K562 (cell line): ENCODE data around the gene AFF3. TPM values are rescaled to one million over a fixed set of nuclear protein-coding genes. Genes with fewer than 3 reads are reported as not detected.

ENCODE experiments used
- ATAC-seq: fragments of 200-7000 bp; cut with Tn5 transposase; 3 replicates; pipeline ENCODE4 v1.9.1; 2020; ENCODE audit warnings: moderate library complexity
- BruUV-seq: library from RNA; stranded (reverse); fragments of 400-500 nt; replicated peaks from 2 replicates; lab custom pipeline; 2021; lab: Mats Ljungman, UMichigan
- CTCF ChIA-PET: fragments of 300-600 bp; formaldehyde crosslinking; extraction: SDS; loops from one replicate; lab custom pipeline; 2021; ENCODE audit warnings: low intra/inter-chr PET ratio; lab: Yijun Ruan, JAX
- POLR2A ChIA-PET: fragments of 300-600, 350-650 bp; sonication (Branson Sonifier 250); formaldehyde crosslinking; extraction: SDS; loops from one replicate; lab custom pipeline; 2021; ENCODE audit warnings: antibody characterized with exemption, inconsistent platforms; lab: Yijun Ruan, JAX
- DNase-seq, 4 experiments: peaks; one replicate each; pipeline versions ENCODE4 v3.0.0 to v3.0.0-alpha.2; 2011 to 2018; ENCODE audit warnings: low spot score in 3 of 4, mixed read lengths in 3 of 4; ENCODE audit errors: extremely low read depth in 1 of 4
- FAIRE-seq: peaks from 2 replicates; lab custom pipeline; 2011; peaks lifted over from hg19 to GRCh38; lab: Jason Lieb, UNC
- H2AFZ ChIP-seq: 2 replicates; pipeline ENCODE4 v1.6.0; 2011; ENCODE audit warnings: low read depth, low read length, control low read depth, inconsistent platforms
- H3K27ac ChIP-seq: fragments of 200-600 bp; 3 replicates; pipeline ENCODE4 v1.8.0; 2011; ENCODE audit warnings: low read depth, mild to moderate bottlenecking, control low read depth, inconsistent platforms, low read length, moderate library complexity, mixed read lengths; ENCODE audit errors: extremely low read depth
- H3K27me3 ChIP-seq, 2 experiments: fragments of 300-600 bp in 1 of 2; 2 replicates in 1 of 2; 3 replicates in 1 of 2; pipeline versions ENCODE4 v1.6.0 to v1.8.0; 2011; ENCODE audit warnings: inconsistent platforms in 2 of 2, low read length in 2 of 2, mild to moderate bottlenecking in 1 of 2, mixed read lengths in 1 of 2, moderate library complexity in 1 of 2; ENCODE audit not compliant: control insufficient read depth in 2 of 2, insufficient read depth in 2 of 2
- H3K36me3 ChIP-seq: fragments of 300-600 bp; 3 replicates; pipeline ENCODE4 v1.8.0; 2011; ENCODE audit warnings: mild to moderate bottlenecking, low read length, inconsistent platforms; ENCODE audit not compliant: control insufficient read depth, insufficient read depth
- H3K4me1 ChIP-seq, 2 experiments: fragments of 200-600 bp in 1 of 2; replicated peaks in 1 of 2; 2 replicates in 1 of 2; 3 replicates in 1 of 2; pipeline versions ENCODE4 v1.5.1 to v1.8.0; 2011; ENCODE audit warnings: inconsistent platforms in 2 of 2, low read length in 2 of 2, mild to moderate bottlenecking in 1 of 2, mixed read lengths in 1 of 2, moderate library complexity in 1 of 2; ENCODE audit not compliant: control insufficient read depth in 2 of 2, insufficient read depth in 2 of 2
- H3K4me2 ChIP-seq: 2 replicates; pipeline ENCODE4 v1.6.1; 2011; ENCODE audit warnings: low read length, control low read depth, inconsistent platforms, mixed read lengths; ENCODE audit not compliant: insufficient read depth
- H3K4me3 ChIP-seq: fragments of 200-600 bp; sonication (generic), shearing (Covaris generic); 2 replicates; pipeline ENCODE4 v1.5.1; 2016; ENCODE audit warnings: control low read depth, inconsistent platforms
- H3K79me2 ChIP-seq: fragments of 200-600 bp; 3 replicates; pipeline ENCODE4 v1.8.0; 2011; ENCODE audit warnings: low read length, inconsistent platforms; ENCODE audit not compliant: control insufficient read depth, insufficient read depth
- H3K9ac ChIP-seq, 2 experiments: 2 replicates each; pipeline versions ENCODE4 v1.6.0 to v1.6.1; 2011; ENCODE audit warnings: low read depth in 2 of 2, low read length in 2 of 2, control low read depth in 1 of 2, inconsistent platforms in 1 of 2, mild to moderate bottlenecking in 1 of 2, mixed read lengths in 1 of 2; ENCODE audit not compliant: insufficient read depth in 1 of 2
- H3K9me1 ChIP-seq: one replicate; pipeline ENCODE4 v1.6.0; 2011; ENCODE audit warnings: inconsistent platforms, mild to moderate bottlenecking, low read length, moderate library complexity; ENCODE audit not compliant: control insufficient read depth, insufficient read depth
- H3K9me3 ChIP-seq: replicated peaks from 2 replicates; pipeline ENCODE4 v1.5.1; 2011; ENCODE audit warnings: low read depth, low read length, inconsistent platforms; ENCODE audit not compliant: control insufficient read depth, insufficient read depth
- H4K20me1 ChIP-seq: replicated peaks from 2 replicates; pipeline ENCODE4 v1.6.1; 2011; ENCODE audit warnings: low read length, inconsistent platforms, mixed read lengths; ENCODE audit not compliant: control insufficient read depth, insufficient read depth
- MNT ChIP-seq, 2 experiments: fragments of 450-650 bp; conservative IDR thresholded peaks; 2 replicates each; pipeline ENCODE4 v1.6.1; 2017; ENCODE audit warnings: mild to moderate bottlenecking in 2 of 2, moderate library complexity in 2 of 2
- RBM22 ChIP-seq: fragments of 200-400 bp; formaldehyde crosslinking; IDR thresholded peaks from 2 replicates; pipeline ENCODE4 v1.6.1; 2018; ENCODE audit warnings: low read length, low read depth; ENCODE audit not compliant: poor library complexity, severe bottlenecking
- REST ChIP-seq, 2 experiments: fragments of 450-650 bp; formaldehyde crosslinking in 1 of 2; IDR thresholded peaks; 2 replicates each; pipeline versions ENCODE4 v1.4.0 to v1.6.1; 2014 to 2020; ENCODE audit warnings: mild to moderate bottlenecking in 2 of 2, borderline replicate concordance in 1 of 2, low read depth in 1 of 2
- WGBS: fragments of 100-300 bp; shearing (Covaris generic); methylation state at CpG from one replicate; pipeline ENCODE4 v1.1.6; 2016; ENCODE audit warnings: low coverage, mixed read lengths; ENCODE audit not compliant: insufficient coverage; ENCODE audit errors: missing lambda C conversion rate; 5-methylcytosine and 5-hydroxymethylcytosine counted together
- in situ Hi-C: fragments of 300-500 bp; cut with MboI; formaldehyde crosslinking; loops from 4 replicates; pipeline ENCODE4 v1.15.0; 2018; ENCODE audit warnings: inconsistent platforms, mixed read lengths
- intact Hi-C: fragments of 100-400 bp; cut with micrococcal nuclease; formaldehyde crosslinking; loops from 2 replicates; pipeline ENCODE4 v1.14.2; 2022
- polyA plus RNA-seq, 8 experiments: library from polyadenylated mRNA; depleted of rRNA in 4 of 8; stranded (reverse) in 5 of 8; unstranded in 3 of 8; fragments of >200 nt; fragmentation: Nextera tagmentation in 2 of 8; fragmentation: Illumina TruSeq in 1 of 8; extraction: Ambion mirVana in 2 of 8; extraction: Trizol in 1 of 8; gene quantifications; 2 replicates each; pipeline versions ENCODE4 v1.2.1 to v1.2.3, GENCODE V29; 2011 to 2014; ENCODE audit warnings: inconsistent platforms in 1 of 8, missing spikeins in 1 of 8
- total RNA-seq, 7 experiments: library from RNA; depleted of rRNA in 6 of 7; stranded (reverse); fragments of >200 nt in 6 of 7; fragmentation: Illumina TruSeq in 2 of 7; extraction: Trizol in 2 of 7; gene quantifications; 2 replicates each; pipeline versions ENCODE4 v1.2.1 to v1.2.3, GENCODE V29; 2011 to 2021; ENCODE audit warnings: low replicate concordance in 1 of 7
- TF ChIP-seq, protein P1 (sequence below): fragments of 250-450 bp; sonication (Bioruptor Pico); IDR thresholded peaks from 2 replicates; pipeline ENCODE4 v1.4.0; 2020; ENCODE audit warnings: mild to moderate bottlenecking, moderate library complexity

Gene AFF3
- total and polyA plus RNA-seq, 9 of the 15 experiments (the other 6 are each of a cell fraction or from before 2014, with no cell fraction given), result 0.02 to 0.11 TPM; not detected in 7

- Histone ChIP-seq H3K27me3 (peaks cover 14 to 33% of the 10 kb centered on the region in 2 experiments; a peak in 4 of 5 replicates), H3K9ac (no peak overlapping the region), H3K27ac (no peak overlapping the region), H3K9me1 (no peaks in the 10 kb centered on the region), H3K4me3 (no peak overlapping the region), H3K4me2 (no peak overlapping the region), H3K79me2 (no peaks in the 10 kb centered on the region), H3K4me1 (no peaks in the 10 kb centered on the region), H3K9me3 (no peaks in the 10 kb centered on the region), H2AFZ (no peak overlapping the region), H4K20me1 (no peaks in the 10 kb centered on the region), H3K36me3 (no peaks in the 10 kb centered on the region)
- FAIRE-seq, result no peak
- in situ Hi-C loops, result no loop called here
- no peak for ATAC-seq
- intact Hi-C loops, result no loop called here
- TF ChIP-seq REST (IDR thresholded peaks at IDR 0.05; ENCODE audit: borderline replicate concordance) (peak; percentile 20; the same call in 1 of the 2 replicates), REST (CRISPR knock-in tag; IDR thresholded peaks at IDR 0.05; ENCODE audit: low read depth) (no peak), MNT (conservative IDR thresholded peaks at IDR 0.05) (no peak), RBM22 (no peak)
- TF ChIP-seq, protein P1, sequence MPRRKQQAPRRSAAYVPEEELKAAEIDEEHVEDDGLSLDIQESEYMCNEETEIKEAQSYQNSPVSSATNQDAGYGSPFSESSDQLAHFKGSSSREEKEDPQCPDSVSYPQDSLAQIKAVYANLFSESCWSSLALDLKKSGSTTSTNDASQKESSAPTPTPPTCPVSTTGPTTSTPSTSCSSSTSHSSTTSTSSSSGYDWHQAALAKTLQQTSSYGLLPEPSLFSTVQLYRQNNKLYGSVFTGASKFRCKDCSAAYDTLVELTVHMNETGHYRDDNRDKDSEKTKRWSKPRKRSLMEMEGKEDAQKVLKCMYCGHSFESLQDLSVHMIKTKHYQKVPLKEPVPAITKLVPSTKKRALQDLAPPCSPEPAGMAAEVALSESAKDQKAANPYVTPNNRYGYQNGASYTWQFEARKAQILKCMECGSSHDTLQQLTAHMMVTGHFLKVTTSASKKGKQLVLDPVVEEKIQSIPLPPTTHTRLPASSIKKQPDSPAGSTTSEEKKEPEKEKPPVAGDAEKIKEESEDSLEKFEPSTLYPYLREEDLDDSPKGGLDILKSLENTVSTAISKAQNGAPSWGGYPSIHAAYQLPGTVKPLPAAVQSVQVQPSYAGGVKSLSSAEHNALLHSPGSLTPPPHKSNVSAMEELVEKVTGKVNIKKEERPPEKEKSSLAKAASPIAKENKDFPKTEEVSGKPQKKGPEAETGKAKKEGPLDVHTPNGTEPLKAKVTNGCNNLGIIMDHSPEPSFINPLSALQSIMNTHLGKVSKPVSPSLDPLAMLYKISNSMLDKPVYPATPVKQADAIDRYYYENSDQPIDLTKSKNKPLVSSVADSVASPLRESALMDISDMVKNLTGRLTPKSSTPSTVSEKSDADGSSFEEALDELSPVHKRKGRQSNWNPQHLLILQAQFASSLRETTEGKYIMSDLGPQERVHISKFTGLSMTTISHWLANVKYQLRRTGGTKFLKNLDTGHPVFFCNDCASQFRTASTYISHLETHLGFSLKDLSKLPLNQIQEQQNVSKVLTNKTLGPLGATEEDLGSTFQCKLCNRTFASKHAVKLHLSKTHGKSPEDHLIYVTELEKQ (CRISPR knock-in tag), result no peak
- CTCF ChIA-PET, result no interaction called here
- DNase-seq, result no peak
- WGBS, result 4% methylated on average over 2 of the region's 2 CpGs
- POLR2A ChIA-PET, result interaction anchor here (0.6 kb wide), 1 partner anchor 21 kb away, joined by 3 read pairs; no protein-coding TSS in a partner anchor
- no TSS peak for BruUV-seq
Observed at GRCh38 chr2:100008956-100009355, 133.4 kb downstream of the AFF3 start.
